ENCODE measurements around the gene SIRT2. TPM values are rescaled to one million over a fixed set of nuclear protein-coding genes. Genes with fewer than 3 reads are reported as not detected.

The SIRT2 gene
- total and polyA plus RNA-seq, 2 of the 13 experiments (the other 11 are each of a cell fraction or from before 2014, with no cell fraction given): 22.3 to 26.1 TPM

DNA sequence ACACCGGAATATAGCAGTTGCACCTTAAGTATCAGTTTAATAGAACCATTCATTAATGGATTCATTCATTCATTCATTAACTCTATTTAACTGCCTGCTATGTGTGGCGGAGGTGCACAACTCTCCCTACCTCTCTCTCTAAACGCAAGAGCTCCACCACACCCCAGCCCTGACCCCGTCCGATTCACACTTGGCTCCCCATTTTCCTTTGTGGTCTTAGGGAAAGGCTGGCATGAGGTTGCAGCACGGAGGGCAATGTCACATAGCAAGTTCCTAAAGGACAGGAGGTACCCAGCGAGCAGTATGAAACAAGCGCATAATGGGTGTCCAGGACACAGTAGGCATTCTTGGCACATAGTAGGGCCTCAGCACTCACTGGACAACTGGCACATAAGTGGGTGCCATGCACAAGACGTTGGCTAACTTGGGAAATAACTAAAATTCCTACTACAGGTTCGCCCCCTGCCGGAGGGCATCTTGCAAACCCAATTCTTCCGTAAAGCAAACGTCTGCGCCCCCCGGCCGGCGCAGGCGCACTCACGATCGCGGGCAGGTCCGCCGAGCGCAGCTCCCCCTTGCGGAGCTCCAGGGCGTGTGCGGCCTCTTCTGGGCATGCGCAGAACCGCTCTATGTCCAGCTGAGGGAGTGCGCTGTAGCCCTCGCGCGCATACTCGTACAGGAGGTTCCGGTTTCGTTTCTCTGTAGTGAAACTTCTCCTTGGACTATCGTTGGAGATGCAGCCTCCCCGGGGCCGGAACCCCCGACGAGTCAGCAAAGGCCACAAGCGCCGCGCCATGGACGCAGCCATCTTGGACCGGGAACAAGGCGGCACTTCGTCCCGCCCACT lies 30.7 kb upstream of the SIRT2 start, which contains the start of gene SARS2 (continued):
- TF ChIP-seq ZNF280D (CRISPR knock-in tag; IDR thresholded peaks at IDR 0.05): no peak
- no peak for TF ChIP-seq ZNF256 (CRISPR knock-in tag; conservative IDR thresholded peaks at IDR 0.05)
- TF ChIP-seq, protein P1, sequence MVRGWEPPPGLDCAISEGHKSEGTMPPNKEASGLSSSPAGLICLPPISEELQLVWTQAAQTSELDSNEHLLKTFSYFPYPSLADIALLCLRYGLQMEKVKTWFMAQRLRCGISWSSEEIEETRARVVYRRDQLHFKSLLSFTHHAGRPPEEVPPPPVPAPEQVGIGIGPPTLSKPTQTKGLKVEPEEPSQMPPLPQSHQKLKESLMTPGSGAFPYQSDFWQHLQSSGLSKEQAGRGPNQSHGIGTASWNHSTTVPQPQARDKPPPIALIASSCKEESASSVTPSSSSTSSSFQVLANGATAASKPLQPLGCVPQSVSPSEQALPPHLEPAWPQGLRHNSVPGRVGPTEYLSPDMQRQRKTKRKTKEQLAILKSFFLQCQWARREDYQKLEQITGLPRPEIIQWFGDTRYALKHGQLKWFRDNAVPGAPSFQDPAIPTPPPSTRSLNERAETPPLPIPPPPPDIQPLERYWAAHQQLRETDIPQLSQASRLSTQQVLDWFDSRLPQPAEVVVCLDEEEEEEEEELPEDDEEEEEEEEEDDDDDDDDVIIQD (CRISPR knock-in tag; IDR thresholded peaks at IDR 0.05; ENCODE audit: low read depth): no peak
- no peak for TF ChIP-seq SYNCRIP (IDR thresholded peaks at IDR 0.05; ENCODE audit: insufficient read depth, low read depth, low read length)
- TF ChIP-seq, protein P2, sequence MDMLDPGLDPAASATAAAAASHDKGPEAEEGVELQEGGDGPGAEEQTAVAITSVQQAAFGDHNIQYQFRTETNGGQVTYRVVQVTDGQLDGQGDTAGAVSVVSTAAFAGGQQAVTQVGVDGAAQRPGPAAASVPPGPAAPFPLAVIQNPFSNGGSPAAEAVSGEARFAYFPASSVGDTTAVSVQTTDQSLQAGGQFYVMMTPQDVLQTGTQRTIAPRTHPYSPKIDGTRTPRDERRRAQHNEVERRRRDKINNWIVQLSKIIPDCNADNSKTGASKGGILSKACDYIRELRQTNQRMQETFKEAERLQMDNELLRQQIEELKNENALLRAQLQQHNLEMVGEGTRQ (IDR thresholded peaks at IDR 0.05; ENCODE audit: low read depth, low read length): no peak; the same call in 1 of the 2 replicates
- TF ChIP-seq, protein P2 (CRISPR knock-in tag; IDR thresholded peaks at IDR 0.05; ENCODE audit: borderline replicate concordance): peak; percentile 63; the same call in 1 of the 2 replicates
- TF ChIP-seq NONO (IDR thresholded peaks at IDR 0.05): no peak
- TF ChIP-seq NONO (CRISPR knock-in tag; conservative IDR thresholded peaks at IDR 0.05): peak; percentile 83
- TF ChIP-seq XRCC5 (optimal IDR thresholded peaks at IDR 0.05; ENCODE audit: low read length): peak; percentile 96
- TF ChIP-seq ERF (CRISPR knock-in tag; IDR thresholded peaks at IDR 0.05): peak; percentile 65
- TF ChIP-seq ATF5 (CRISPR knock-in tag; IDR thresholded peaks at IDR 0.05; ENCODE audit: low read depth): no peak
- TF ChIP-seq, protein P3, sequence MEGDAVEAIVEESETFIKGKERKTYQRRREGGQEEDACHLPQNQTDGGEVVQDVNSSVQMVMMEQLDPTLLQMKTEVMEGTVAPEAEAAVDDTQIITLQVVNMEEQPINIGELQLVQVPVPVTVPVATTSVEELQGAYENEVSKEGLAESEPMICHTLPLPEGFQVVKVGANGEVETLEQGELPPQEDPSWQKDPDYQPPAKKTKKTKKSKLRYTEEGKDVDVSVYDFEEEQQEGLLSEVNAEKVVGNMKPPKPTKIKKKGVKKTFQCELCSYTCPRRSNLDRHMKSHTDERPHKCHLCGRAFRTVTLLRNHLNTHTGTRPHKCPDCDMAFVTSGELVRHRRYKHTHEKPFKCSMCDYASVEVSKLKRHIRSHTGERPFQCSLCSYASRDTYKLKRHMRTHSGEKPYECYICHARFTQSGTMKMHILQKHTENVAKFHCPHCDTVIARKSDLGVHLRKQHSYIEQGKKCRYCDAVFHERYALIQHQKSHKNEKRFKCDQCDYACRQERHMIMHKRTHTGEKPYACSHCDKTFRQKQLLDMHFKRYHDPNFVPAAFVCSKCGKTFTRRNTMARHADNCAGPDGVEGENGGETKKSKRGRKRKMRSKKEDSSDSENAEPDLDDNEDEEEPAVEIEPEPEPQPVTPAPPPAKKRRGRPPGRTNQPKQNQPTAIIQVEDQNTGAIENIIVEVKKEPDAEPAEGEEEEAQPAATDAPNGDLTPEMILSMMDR (CRISPR knock-in tag; IDR thresholded peaks at IDR 0.05): peak; percentile 99
- peak; percentile 51; the same call in 1 of the 2 replicates for TF ChIP-seq ISL2 (CRISPR knock-in tag; IDR thresholded peaks at IDR 0.05)
- 0 out of 2 replicates have a peak, but pooled peaks have one; percentile 19 for TF ChIP-seq RFXAP (CRISPR knock-in tag; IDR thresholded peaks at IDR 0.05; ENCODE audit: borderline replicate concordance)
- 0 out of 2 replicates have a peak, but pooled peaks have one; percentile 48 for TF ChIP-seq MIER3 (CRISPR knock-in tag; IDR thresholded peaks at IDR 0.05; ENCODE audit: borderline replicate concordance)
- TF ChIP-seq MAFK (conservative IDR thresholded peaks at IDR 0.05 in 1 of 2, IDR thresholded peaks at IDR 0.05 in 1 of 2; ENCODE audit: low read length in 2 of 2): no peak
- TF ChIP-seq, protein P4, sequence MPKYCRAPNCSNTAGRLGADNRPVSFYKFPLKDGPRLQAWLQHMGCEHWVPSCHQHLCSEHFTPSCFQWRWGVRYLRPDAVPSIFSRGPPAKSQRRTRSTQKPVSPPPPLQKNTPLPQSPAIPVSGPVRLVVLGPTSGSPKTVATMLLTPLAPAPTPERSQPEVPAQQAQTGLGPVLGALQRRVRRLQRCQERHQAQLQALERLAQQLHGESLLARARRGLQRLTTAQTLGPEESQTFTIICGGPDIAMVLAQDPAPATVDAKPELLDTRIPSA (CRISPR knock-in tag; IDR thresholded peaks at IDR 0.05; ENCODE audit: borderline replicate concordance): no peak

All from HepG2 (cell line).